ENCODE measurements around the gene LMF1. TPM values are rescaled to one million over a fixed set of nuclear protein-coding genes. Genes with fewer than 3 reads are reported as not detected.

The LMF1 gene
- total RNA-seq, 2 experiments from 2014 or later: 17.0 to 31.4 TPM

- no peak overlapping the region for H2AFZ ChIP-seq (ENCODE audit: low read length)
- no peaks in the 10 kb centered on the region for H3K9me3 ChIP-seq (ENCODE audit: low read length)
- POLR2A ChIA-PET: no interaction called here
- CTCF ChIA-PET (ENCODE audit: unreplicated experiment): no interaction called here
- H3K79me2 ChIP-seq (ENCODE audit: insufficient read depth, low read depth, low read length): no peaks in the 10 kb centered on the region
- intact Hi-C loops (cut with micrococcal nuclease; ENCODE audit: unreplicated experiment): no loop called here
- no peak for TF ChIP-seq EZH2phosphoT487 (IDR thresholded peaks at IDR 0.05; ENCODE audit: borderline replicate concordance, low read depth, low read length)
- no peaks in the 10 kb centered on the region for H3K9me2 ChIP-seq (ENCODE audit: insufficient read depth, low read length)
- DNase-seq (ENCODE audit: low spot score): no peak
- H3K4me2 ChIP-seq (ENCODE audit: low read length): no peak overlapping the region
- no peaks in the 10 kb centered on the region for H3K4me1 ChIP-seq (ENCODE audit: insufficient read depth, low read length, poor library complexity, severe bottlenecking)
- no TSS peak for BruUV-seq (replicated peaks)
- no peak overlapping the region for H3K27ac ChIP-seq (ENCODE audit: low read depth, low read length, poor library complexity, severe bottlenecking)
- H3K4me3 ChIP-seq (ENCODE audit: low read depth, low read length, poor library complexity, severe bottlenecking): no peak overlapping the region
- no peaks in the 10 kb centered on the region for H4K20me1 ChIP-seq (ENCODE audit: insufficient read depth, low read length)
- no peaks in the 10 kb centered on the region for H3K36me3 ChIP-seq (ENCODE audit: insufficient read depth, low read length)
Measured at GRCh38 chr16:897200-897543, 73.6 kb downstream of the LMF1 start.

GRCh38 chr16:896261-897199 lies 74.3 kb downstream of the LMF1 start:
- H3K9me3 ChIP-seq (ENCODE audit: low read length): no peaks in the 10 kb centered on the region
- no peaks in the 10 kb centered on the region for H4K20me1 ChIP-seq (ENCODE audit: insufficient read depth, low read length)
- no peak overlapping the region for H2AFZ ChIP-seq (ENCODE audit: low read length)
- intact Hi-C loops (cut with micrococcal nuclease; ENCODE audit: unreplicated experiment): no loop called here
- ChIA-PET CTCF (ENCODE audit: unreplicated experiment) (interaction anchor here (0.5 kb wide), 1 partner anchor 14 kb away, joined by 3 read pairs; no protein-coding TSS in a partner anchor), POLR2A (no interaction called here)
- H3K4me2 ChIP-seq (ENCODE audit: low read length): no peak overlapping the region
- no peaks in the 10 kb centered on the region for H3K4me1 ChIP-seq (ENCODE audit: insufficient read depth, low read length, poor library complexity, severe bottlenecking)
- DNase-seq (ENCODE audit: low spot score): no peak
- H3K4me3 ChIP-seq (ENCODE audit: low read depth, low read length, poor library complexity, severe bottlenecking): no peak overlapping the region
- BruUV-seq (replicated peaks): no TSS peak
- H3K9me2 ChIP-seq (ENCODE audit: insufficient read depth, low read length): no peaks in the 10 kb centered on the region
- no peak overlapping the region for H3K27ac ChIP-seq (ENCODE audit: low read depth, low read length, poor library complexity, severe bottlenecking)
- TF ChIP-seq CTCF (conservative IDR thresholded peaks at IDR 0.05; ENCODE audit: low read length) (no peak), EZH2phosphoT487 (IDR thresholded peaks at IDR 0.05; ENCODE audit: borderline replicate concordance, low read depth, low read length) (no peak)
- no peaks in the 10 kb centered on the region for H3K36me3 ChIP-seq (ENCODE audit: insufficient read depth, low read length)
- H3K79me2 ChIP-seq (ENCODE audit: insufficient read depth, low read depth, low read length): no peaks in the 10 kb centered on the region

GRCh38 chr16:895371-895770 lies 75.4 kb downstream of the LMF1 start:
- H3K9me3 ChIP-seq (ENCODE audit: low read length): no peaks in the 10 kb centered on the region
- ChIA-PET POLR2A (no interaction called here), CTCF (ENCODE audit: unreplicated experiment) (no interaction called here)
- no peak for TF ChIP-seq CTCF (conservative IDR thresholded peaks at IDR 0.05; ENCODE audit: low read length)
- TF ChIP-seq EZH2phosphoT487 (IDR thresholded peaks at IDR 0.05; ENCODE audit: borderline replicate concordance, low read depth, low read length): no peak
- H4K20me1 ChIP-seq (ENCODE audit: insufficient read depth, low read length): no peaks in the 10 kb centered on the region
- no peak overlapping the region for H3K4me3 ChIP-seq (ENCODE audit: low read depth, low read length, poor library complexity, severe bottlenecking)
- H3K79me2 ChIP-seq (ENCODE audit: insufficient read depth, low read depth, low read length): no peaks in the 10 kb centered on the region
- H3K9me2 ChIP-seq (ENCODE audit: insufficient read depth, low read length): no peaks in the 10 kb centered on the region
- H3K36me3 ChIP-seq (ENCODE audit: insufficient read depth, low read length): no peaks in the 10 kb centered on the region
- intact Hi-C loops (cut with micrococcal nuclease; ENCODE audit: unreplicated experiment): no loop called here
- no peak overlapping the region for H3K27ac ChIP-seq (ENCODE audit: low read depth, low read length, poor library complexity, severe bottlenecking)
- BruUV-seq (replicated peaks): no TSS peak
- H3K4me1 ChIP-seq (ENCODE audit: insufficient read depth, low read length, poor library complexity, severe bottlenecking): no peaks in the 10 kb centered on the region
- DNase-seq (ENCODE audit: low spot score): no peak
- no peak overlapping the region for H3K4me2 ChIP-seq (ENCODE audit: low read length)
- no peak overlapping the region for H2AFZ ChIP-seq (ENCODE audit: low read length)

Measured in OCI-LY7 (cell line).